GM12878 (cell line): ENCODE measurements around the gene GRAMD1B. TPM values are rescaled to one million over a fixed set of nuclear protein-coding genes. Genes with fewer than 3 reads are reported as not detected.

Experiments
- ATAC-seq: fragments of 200-7000 bp; cut with Tn5 transposase; 3 replicates; pipeline ENCODE4 v1.9.1; 2020; ENCODE audit warnings: mild to moderate bottlenecking, moderate library complexity
- BruUV-seq: library from RNA; stranded (reverse); fragments of 400-500 nt; replicated peaks from 2 replicates; lab custom pipeline; 2021; lab: Mats Ljungman, UMichigan
- CTCF ChIA-PET: fragments of 300-600 bp; sonication (Branson Sonifier 250); formaldehyde crosslinking; extraction: SDS; loops from one replicate; lab custom pipeline; 2021; ENCODE audit warnings: inconsistent platforms; lab: Yijun Ruan, JAX
- POLR2A ChIA-PET: fragments of 350-600 bp; formaldehyde crosslinking; extraction: SDS; loops from one replicate; lab custom pipeline; 2021; ENCODE audit warnings: inconsistent platforms; lab: Charles Lee
- RAD21 ChIA-PET: fragments of 300-600 bp; sonication (Branson Sonifier 250); formaldehyde crosslinking; loops from one replicate; lab custom pipeline; 2023; ENCODE audit warnings: antibody characterized with exemption; ENCODE audit not compliant: unreplicated experiment; lab: Charles Lee
- SMC1A ChIA-PET: fragments of 300-600 bp; sonication (Branson Sonifier 250); formaldehyde crosslinking; loops from one replicate; lab custom pipeline; 2023; ENCODE audit not compliant: unreplicated experiment, uncharacterized antibody; lab: Charles Lee
- DNase-seq: peaks from one replicate; pipeline ENCODE4 v3.0.0-alpha.2; 2011; ENCODE audit warnings: low read depth, low spot score
- FAIRE-seq: peaks from 3 replicates; lab custom pipeline; 2011; peaks lifted over from hg19 to GRCh38; lab: Jason Lieb, UNC
- H2AFZ ChIP-seq: 2 replicates; pipeline ENCODE4 v1.6.0; 2011; ENCODE audit warnings: low read depth, low read length, control low read depth; ENCODE audit not compliant: control insufficient read depth
- H3K27ac ChIP-seq: 2 replicates; pipeline ENCODE4 v1.5.1; 2011; ENCODE audit warnings: control low read depth; ENCODE audit not compliant: control insufficient read depth, insufficient read depth
- H3K27me3 ChIP-seq, 2 experiments: replicated peaks in 1 of 2; 2 replicates each; pipeline versions ENCODE4 v1.6.0 to v1.6.1; 2011; ENCODE audit warnings: low read length in 1 of 2; ENCODE audit not compliant: control insufficient read depth in 2 of 2, insufficient read depth in 2 of 2
- H3K36me3 ChIP-seq, 2 experiments: 2 replicates each; pipeline ENCODE4 v1.5.1; 2011; ENCODE audit warnings: low read length in 1 of 2; ENCODE audit not compliant: control insufficient read depth in 2 of 2, insufficient read depth in 2 of 2
- H3K4me1 ChIP-seq: 2 replicates; pipeline ENCODE4 v1.6.1; 2011; ENCODE audit warnings: mild to moderate bottlenecking, low read length, moderate library complexity, mixed read lengths; ENCODE audit not compliant: control insufficient read depth, insufficient read depth
- H3K4me2 ChIP-seq: 2 replicates; pipeline ENCODE4 v1.6.0; 2011; ENCODE audit warnings: control low read depth; ENCODE audit not compliant: control insufficient read depth, insufficient read depth
- H3K4me3 ChIP-seq: fragments of 200-600 bp; sonication (generic); 2 replicates; pipeline ENCODE4 v1.5.1; 2016
- H3K79me2 ChIP-seq: 2 replicates; pipeline ENCODE4 v1.6.0; 2011; ENCODE audit warnings: low read length; ENCODE audit not compliant: control insufficient read depth, insufficient read depth
- H3K9ac ChIP-seq: 2 replicates; pipeline ENCODE4 v1.8.0; 2011; ENCODE audit warnings: low read length, control low read depth, mixed read lengths; ENCODE audit not compliant: control insufficient read depth, insufficient read depth
- H3K9me3 ChIP-seq: replicated peaks from 3 replicates; pipeline ENCODE4 v1.5.1; 2011; ENCODE audit warnings: mild to moderate bottlenecking, low read length; ENCODE audit not compliant: control insufficient read depth, insufficient read depth
- H4K20me1 ChIP-seq: 2 replicates; pipeline ENCODE4 v1.6.0; 2011; ENCODE audit not compliant: control insufficient read depth, insufficient read depth
- EGR1 ChIP-seq, 2 experiments: IDR thresholded peaks; 1 replicate in 1 of 2; 2 replicates in 1 of 2; pipeline ENCODE4 v1.6.1; 2011 to 2012; ENCODE audit warnings: low read depth in 2 of 2, low read length in 2 of 2, borderline replicate concordance in 1 of 2, mild to moderate bottlenecking in 1 of 2, moderate library complexity in 1 of 2
- FOXK2 ChIP-seq: fragments of 450-650 bp; IDR thresholded peaks from 2 replicates; pipeline ENCODE4 v1.6.1; 2017; ENCODE audit warnings: mild to moderate bottlenecking, moderate library complexity
- IRF5 ChIP-seq: fragments of 450-650 bp; IDR thresholded peaks from 2 replicates; pipeline ENCODE4 v1.6.1; 2017; ENCODE audit warnings: borderline replicate concordance
- REST ChIP-seq: IDR thresholded peaks from 2 replicates; pipeline ENCODE4 v1.6.1; 2012; ENCODE audit warnings: mild to moderate bottlenecking, low read depth, low read length
- SMC3 ChIP-seq: IDR thresholded peaks from 2 replicates; pipeline ENCODE4 v1.6.1; 2011; ENCODE audit warnings: low read length, improper control_type of control experiment, borderline replicate concordance
- SREBF1 ChIP-seq: IDR thresholded peaks from 2 replicates; pipeline ENCODE4 v1.6.1; 2012; ENCODE audit warnings: mild to moderate bottlenecking, low read length
- SREBF2 ChIP-seq: IDR thresholded peaks from 2 replicates; pipeline ENCODE4 v1.6.1; 2012; ENCODE audit warnings: mild to moderate bottlenecking, low read length
- TBL1XR1 ChIP-seq: IDR thresholded peaks from 2 replicates; pipeline ENCODE4 v1.6.1; 2012; ENCODE audit warnings: low read depth, low read length, improper control_type of control experiment
- USF2 ChIP-seq: IDR thresholded peaks from 2 replicates; pipeline ENCODE4 v1.6.1; 2011; ENCODE audit warnings: low read depth, low read length, improper control_type of control experiment, borderline replicate concordance
- ZBTB40 ChIP-seq: fragments of 450-650 bp; IDR thresholded peaks from 2 replicates; pipeline ENCODE4 v1.6.1; 2016; ENCODE audit warnings: mild to moderate bottlenecking, moderate library complexity, borderline replicate concordance
- WGBS: methylation state at CpG from one replicate; pipeline ENCODE4 v1.1.6; 2016; ENCODE audit warnings: low lambda C conversion rate; ENCODE audit not compliant: insufficient replicate concordance, insufficient coverage; ENCODE audit errors: missing lambda C conversion rate; 5-methylcytosine and 5-hydroxymethylcytosine counted together
- in situ Hi-C: fragments of 300-500 bp; cut with MboI; formaldehyde crosslinking; loops from 9 replicates; pipeline ENCODE4 v1.14.3; 2018; ENCODE audit warnings: mixed read lengths
- intact Hi-C: fragments of 100-400 bp; cut with micrococcal nuclease; formaldehyde crosslinking; loops from one replicate; pipeline ENCODE4 v1.14.2; 2022; ENCODE audit not compliant: unreplicated experiment
- polyA plus RNA-seq, 11 experiments: library from polyadenylated mRNA; depleted of rRNA in 4 of 11; unstranded in 6 of 11; stranded (reverse) in 5 of 11; fragments of >200 nt; fragmentation: Nextera tagmentation in 4 of 11; fragmentation: Illumina TruSeq in 1 of 11; extraction: Ambion mirVana in 4 of 11; extraction: Trizol in 1 of 11; gene quantifications; 1 replicate in 1 of 11; 2 replicates in 10 of 11; pipeline versions ENCODE4 v1.2.1 to v1.2.3, GENCODE V29; 2011 to 2016; ENCODE audit warnings: inconsistent platforms in 2 of 11, missing spikeins in 2 of 11, low read depth in 1 of 11
- total RNA-seq, 4 experiments: library from RNA; depleted of rRNA in 3 of 4; stranded (reverse); fragments of >200 nt in 3 of 4; fragmentation: Illumina TruSeq in 1 of 4; extraction: Trizol in 1 of 4; gene quantifications; 2 replicates each; pipeline versions ENCODE4 v1.2.1 to v1.2.3, GENCODE V29; 2013 to 2021

GRAMD1B gene
- total and polyA plus RNA-seq, 10 of the 15 experiments (the other 5 are each of a cell fraction or from before 2014, with no cell fraction given): 1.9 to 49.1 (median 26.9) TPM

- POLR2A ChIA-PET: no interaction called here
- Histone ChIP-seq H3K4me1 (peaks cover 3% of the 10 kb centered on the region; the same call in 1 of the 2 replicates), H3K36me3 (no peaks in the 10 kb centered on the region; a peak in 1 of 4 replicates), H3K79me2 (no peaks in the 10 kb centered on the region), H3K9me3 (no peaks in the 10 kb centered on the region), H2AFZ (no peak overlapping the region), H3K27me3 (no peaks in the 10 kb centered on the region), H3K27ac (no peak overlapping the region), H4K20me1 (no peaks in the 10 kb centered on the region), H3K4me2 (no peak overlapping the region), H3K9ac (no peak overlapping the region), H3K4me3 (no peak overlapping the region)
- SMC1A ChIA-PET: interaction anchor here (0.9 to 10.0 kb wide), 5 partner anchors 18 to 171 kb away, joined by 3 to 244 read pairs (median 5); no protein-coding TSS in a partner anchor
- in situ Hi-C loops: no loop called here
- 62% methylated on average over 8 of the region's 8 CpGs for WGBS
- BruUV-seq: no TSS peak
- ATAC-seq (no peak), DNase-seq (no peak), FAIRE-seq (no peak)
- RAD21 ChIA-PET: interaction anchor here (0.9 to 8.0 kb wide), 3 partner anchors 37 to 64 kb away, joined by 3 to 212 read pairs (median 5); no protein-coding TSS in a partner anchor
- TF ChIP-seq ZBTB40: no peak
- TF ChIP-seq SREBF2: no peak
- no peak for TF ChIP-seq USF2
- no peak for TF ChIP-seq SREBF1
- no peak for TF ChIP-seq TBL1XR1
- no peak for TF ChIP-seq REST
- no peak for TF ChIP-seq SMC3
- no peak for TF ChIP-seq FOXK2
- TF ChIP-seq EGR1 (IDR thresholded peaks at IDR 0.05; ENCODE audit: borderline replicate concordance in 1 of 2, low read depth in 2 of 2, low read length in 2 of 2): no peak
- TF ChIP-seq IRF5: no peak
- intact Hi-C loops: no loop called here
- CTCF ChIA-PET: interaction anchor here (1.1 kb wide), 1 partner anchor 64 kb away, joined by 7 read pairs; no protein-coding TSS in a partner anchor
Observed at GRCh38 chr11:123472236-123472935, 42.3 kb downstream of the GRAMD1B start.
